HepG2 (cell line): ENCODE results near the gene RGL3. TPM values are rescaled to one million over a fixed set of nuclear protein-coding genes. Genes with fewer than 3 reads are reported as not detected.

Experiments used
- ATAC-seq: fragments of 200-7000 bp; cut with Tn5 transposase; 3 replicates; pipeline ENCODE4 v1.9.1; 2020; ENCODE audit warnings: mild to moderate bottlenecking, moderate library complexity
- BruUV-seq: library from RNA; stranded (reverse); fragments of 400-500 nt; replicated peaks from 2 replicates; lab custom pipeline; 2021; lab: Mats Ljungman, UMichigan
- CTCF ChIA-PET: fragments of 300-600 bp; formaldehyde crosslinking; extraction: SDS; loops from one replicate; lab custom pipeline; 2021; ENCODE audit warnings: low total read pairs, inconsistent platforms, low intra/inter-chr PET ratio; lab: Yijun Ruan, JAX
- POLR2A ChIA-PET: fragments of 350-600 bp; sonication (Branson Sonifier 250); formaldehyde crosslinking; loops from one replicate; lab custom pipeline; 2020; ENCODE audit warnings: antibody characterized with exemption, inconsistent platforms; lab: Yijun Ruan, JAX
- DNase-seq: peaks from one replicate; pipeline ENCODE4 v3.0.0-alpha.2; 2015; ENCODE audit warnings: low spot score
- FAIRE-seq: peaks from 3 replicates; lab custom pipeline; 2011; peaks lifted over from hg19 to GRCh38; lab: Jason Lieb, UNC
- H2AFZ ChIP-seq: one replicate; pipeline ENCODE4 v1.6.1; 2011; ENCODE audit warnings: low read length, inconsistent platforms
- H3K27ac ChIP-seq: fragments of 300-600 bp; 3 replicates; pipeline ENCODE4 v1.8.0; 2011; ENCODE audit warnings: mixed run types, mild to moderate bottlenecking, mixed read lengths, low read length, inconsistent platforms; ENCODE audit not compliant: insufficient read depth; ENCODE audit errors: extremely low read length
- H3K27me3 ChIP-seq, 2 experiments: fragments of 200-600 bp in 1 of 2; 2 replicates in 1 of 2; 3 replicates in 1 of 2; pipeline versions ENCODE4 v1.6.0 to v1.8.0; 2011; ENCODE audit warnings: low read length in 2 of 2, mild to moderate bottlenecking in 2 of 2, moderate library complexity in 2 of 2, inconsistent platforms in 1 of 2; ENCODE audit not compliant: insufficient read depth in 2 of 2, control insufficient read depth in 1 of 2
- H3K36me3 ChIP-seq, 2 experiments: fragments of 200-600 bp in 1 of 2; replicated peaks in 1 of 2; 2 replicates in 1 of 2; 3 replicates in 1 of 2; pipeline versions ENCODE4 v1.5.1 to v1.8.0; 2011; ENCODE audit warnings: low read length in 2 of 2, inconsistent platforms in 1 of 2; ENCODE audit not compliant: insufficient read depth in 2 of 2, control insufficient read depth in 1 of 2
- H3K4me1 ChIP-seq: 2 replicates; pipeline ENCODE4 v1.5.1; 2012; ENCODE audit warnings: low read length, inconsistent platforms; ENCODE audit not compliant: insufficient read depth
- H3K4me2 ChIP-seq: 2 replicates; pipeline ENCODE4 v1.6.0; 2011; ENCODE audit warnings: low read depth, low read length, inconsistent platforms
- H3K4me3 ChIP-seq, 3 experiments: fragments of 200-600 bp in 1 of 3; sonication (generic), shearing (Covaris generic) in 1 of 3; replicated peaks in 1 of 3; 2 replicates each; pipeline ENCODE4 v1.5.1; 2011 to 2016; ENCODE audit warnings: low read length in 3 of 3, inconsistent platforms in 2 of 3, low read depth in 2 of 3, mild to moderate bottlenecking in 2 of 3, control low read depth in 1 of 3, mixed read lengths in 1 of 3; ENCODE audit not compliant: insufficient read depth in 1 of 3
- H3K79me2 ChIP-seq: one replicate; pipeline ENCODE4 v1.6.1; 2011; ENCODE audit warnings: low read length, inconsistent platforms; ENCODE audit not compliant: insufficient read depth
- H3K9ac ChIP-seq: 2 replicates; pipeline ENCODE4 v1.6.0; 2011; ENCODE audit warnings: mild to moderate bottlenecking, low read depth, low read length, inconsistent platforms; ENCODE audit not compliant: insufficient read depth
- H3K9me3 ChIP-seq: 2 replicates; pipeline ENCODE4 v1.5.1; 2012; ENCODE audit warnings: mild to moderate bottlenecking, low read length
- H4K20me1 ChIP-seq: 2 replicates; pipeline ENCODE4 v1.6.0; 2011; ENCODE audit warnings: inconsistent platforms, mild to moderate bottlenecking, low read length, moderate library complexity; ENCODE audit not compliant: insufficient read depth
- BHLHE40 ChIP-seq: IDR thresholded peaks from 2 replicates; pipeline ENCODE4 v1.6.1; 2011; ENCODE audit warnings: low read length, improper control_type of control experiment
- HDAC1 ChIP-seq: sonication (generic); formaldehyde crosslinking; IDR thresholded peaks from 2 replicates; pipeline ENCODE4 v1.5.1; 2020; ENCODE audit warnings: mild to moderate bottlenecking, missing genetic modification reagents
- IRX3 ChIP-seq: sonication (generic); formaldehyde crosslinking; IDR thresholded peaks from 2 replicates; pipeline ENCODE4 v1.8.1; 2023; ENCODE audit warnings: mild to moderate bottlenecking, low read depth, missing genetic modification reagents, borderline replicate concordance
- LBX2 ChIP-seq: sonication (generic); formaldehyde crosslinking; IDR thresholded peaks from 2 replicates; pipeline ENCODE4 v1.5.0; 2020; ENCODE audit warnings: missing genetic modification reagents, mild to moderate bottlenecking, borderline replicate concordance
- MIXL1 ChIP-seq: IDR thresholded peaks from 2 replicates; pipeline ENCODE4 v1.6.1; 2016
- MLX ChIP-seq: IDR thresholded peaks from 2 replicates; pipeline ENCODE4 v1.6.1; 2016
- NR2F2 ChIP-seq: IDR thresholded peaks from 2 replicates; pipeline ENCODE4 v1.6.1; 2012; ENCODE audit warnings: low read depth, inconsistent platforms, borderline replicate concordance
- PAF1 ChIP-seq: IDR thresholded peaks from 2 replicates; pipeline ENCODE4 v1.6.1; 2016; ENCODE audit warnings: missing genetic modification reagents, missing compliant biosample characterization
- RBFOX2 ChIP-seq: fragments of 200-400 bp; formaldehyde crosslinking; IDR thresholded peaks from 2 replicates; pipeline ENCODE4 v1.6.1; 2017; ENCODE audit warnings: low read depth, mild to moderate bottlenecking, low read length
- SOX13 ChIP-seq, 3 experiments: fragments of 450-650 bp in 1 of 3; sonication (generic) in 1 of 3; formaldehyde crosslinking in 1 of 3; IDR thresholded peaks in 2 of 3; conservative IDR thresholded peaks in 1 of 3; 2 replicates each; pipeline versions ENCODE4 v1.5.0 to v1.6.1; 2016 to 2020; ENCODE audit warnings: antibody characterized with exemption in 1 of 3, mild to moderate bottlenecking in 1 of 3, missing compliant biosample characterization in 1 of 3, missing genetic modification reagents in 1 of 3, moderate library complexity in 1 of 3
- SUZ12 ChIP-seq: fragments of 150-350 bp; IDR thresholded peaks from 2 replicates; pipeline ENCODE4 v1.6.1; 2014; ENCODE audit warnings: low read depth, low read length
- ZFP37 ChIP-seq: sonication (generic); formaldehyde crosslinking; IDR thresholded peaks from 2 replicates; pipeline ENCODE4 v1.4.0; 2020; ENCODE audit warnings: missing genetic modification reagents, borderline replicate concordance
- ZFP90 ChIP-seq: sonication (generic); formaldehyde crosslinking; IDR thresholded peaks from 2 replicates; pipeline ENCODE4 v1.8.0; 2022; ENCODE audit warnings: missing genetic modification reagents, mild to moderate bottlenecking, inconsistent platforms, borderline replicate concordance
- ZMAT5 ChIP-seq: sonication (generic); formaldehyde crosslinking; IDR thresholded peaks from 2 replicates; pipeline ENCODE4 v1.5.0; 2020; ENCODE audit warnings: mild to moderate bottlenecking, low read depth, missing genetic modification reagents, borderline replicate concordance
- ZNF17 ChIP-seq: sonication (generic); formaldehyde crosslinking; IDR thresholded peaks from 2 replicates; pipeline ENCODE4 v1.5.0; 2020; ENCODE audit warnings: mild to moderate bottlenecking, missing genetic modification reagents
- ZNF18 ChIP-seq: sonication (generic); formaldehyde crosslinking; IDR thresholded peaks from 2 replicates; pipeline ENCODE4 v1.8.0; 2022; ENCODE audit warnings: mild to moderate bottlenecking, missing genetic modification reagents; ENCODE audit not compliant: insufficient replicate concordance
- ZNF431 ChIP-seq: sonication (generic); formaldehyde crosslinking; IDR thresholded peaks from 2 replicates; pipeline ENCODE4 v1.9.0; 2022; ENCODE audit warnings: missing genetic modification reagents, low read depth, mild to moderate bottlenecking, borderline replicate concordance
- ZNF749 ChIP-seq: sonication (generic); formaldehyde crosslinking; IDR thresholded peaks from 2 replicates; pipeline ENCODE4 v1.8.0; 2022; ENCODE audit warnings: mild to moderate bottlenecking, missing genetic modification reagents, moderate library complexity, borderline replicate concordance
- ZSCAN22 ChIP-seq: sonication (generic); formaldehyde crosslinking; IDR thresholded peaks from 2 replicates; pipeline ENCODE4 v1.4.0; 2020; ENCODE audit warnings: mild to moderate bottlenecking, missing genetic modification reagents
- WGBS: methylation state at CpG from one replicate; pipeline ENCODE4 v1.1.6; 2017; ENCODE audit warnings: low lambda C conversion rate; 5-methylcytosine and 5-hydroxymethylcytosine counted together
- in situ Hi-C: cut with HindIII; loops from 2 replicates; pipeline ENCODE4 v1.10.0; 2017; ENCODE audit warnings: low pct_unique_long_range_greater_than_20kb; ENCODE audit not compliant: extremely low pct_ligation_motif_present
- intact Hi-C: fragments of 100-400 bp; cut with micrococcal nuclease; formaldehyde crosslinking; loops from one replicate; pipeline ENCODE4 v1.10.0; 2022; ENCODE audit not compliant: unreplicated experiment
- polyA plus RNA-seq, 8 experiments: library from polyadenylated mRNA; depleted of rRNA in 3 of 8; stranded (reverse) in 7 of 8; unstranded in 1 of 8; fragments of >200 nt; fragmentation: Illumina TruSeq in 4 of 8; extraction: Trizol in 4 of 8; gene quantifications; 2 replicates each; pipeline versions ENCODE4 v1.2.1 to v1.2.3, GENCODE V29; 2011 to 2016; ENCODE audit warnings: low read depth in 4 of 8, missing spikeins in 1 of 8, mixed read lengths in 1 of 8; ENCODE audit not compliant: insufficient read depth in 1 of 8
- total RNA-seq, 5 experiments: library from RNA; depleted of rRNA; stranded (reverse); fragments of >200 nt; fragmentation: Illumina TruSeq; extraction: Trizol; gene quantifications; 2 replicates each; pipeline ENCODE4 v1.2.3, GENCODE V29; 2016; ENCODE audit warnings: low read depth in 1 of 5

Gene RGL3
- total and polyA plus RNA-seq, 2 of the 13 experiments (the other 11 are each of a cell fraction or from before 2014, with no cell fraction given), result 4.2 to 7.6 TPM

GRCh38 chr19:11370744-11371143 lies 48.4 kb downstream of the RGL3 start:
- peaks cover 9% of the 10 kb centered on the region for H3K79me2 ChIP-seq
- TF ChIP-seq LBX2, result no peak
- no peak for TF ChIP-seq ZNF431 (CRISPR knock-in tag)
- no peak for TF ChIP-seq ZSCAN22
- TF ChIP-seq MIXL1, result no peak
- no peak for TF ChIP-seq NR2F2
- no peak for TF ChIP-seq BHLHE40
- no peak for TF ChIP-seq ZMAT5 (CRISPR knock-in tag)
- no peak for TF ChIP-seq IRX3
- no peak for TF ChIP-seq MLX
- TF ChIP-seq ZNF18 (CRISPR knock-in tag), result no peak
- no peak for TF ChIP-seq SOX13 (IDR thresholded peaks at IDR 0.05)
- TF ChIP-seq SOX13 (CRISPR knock-in tag; conservative IDR thresholded peaks at IDR 0.05 in 1 of 2, IDR thresholded peaks at IDR 0.05 in 1 of 2), result no peak
- no peak for TF ChIP-seq ZFP90 (CRISPR knock-in tag)
- TF ChIP-seq ZFP37 (CRISPR knock-in tag), result no peak
- no peak for TF ChIP-seq RBFOX2
- no peak for TF ChIP-seq ZNF17
- no peak for TF ChIP-seq HDAC1 (CRISPR knock-in tag)
- no peak for TF ChIP-seq PAF1
- no peak for TF ChIP-seq SUZ12
- no peak for TF ChIP-seq ZNF749 (CRISPR knock-in tag)
- TF ChIP-seq, all 625 proteins: peak for 0
- no peak overlapping the region for H3K4me3 ChIP-seq
- DNase-seq (no peak), FAIRE-seq (no peak), ATAC-seq (no peak)
- no peak overlapping the region for H3K9ac ChIP-seq
- H3K36me3 ChIP-seq, result peaks cover 3 to 18% of the 10 kb centered on the region in 2 experiments; a peak in 3 of 5 replicates
- H2AFZ ChIP-seq, result no peak overlapping the region
- 94% methylated on average over 2 of the region's 2 CpGs for WGBS
- intact Hi-C loops (no loop called here), in situ Hi-C loops (no loop called here)
- BruUV-seq, result no TSS peak
- H3K4me2 ChIP-seq, result no peak overlapping the region
- ChIA-PET POLR2A (no interaction called here), CTCF (no interaction called here)
- H3K9me3 ChIP-seq, result no peaks in the 10 kb centered on the region
- peaks cover 17% of the 10 kb centered on the region for H3K4me1 ChIP-seq
- no peak overlapping the region for H3K27ac ChIP-seq
- no peaks in the 10 kb centered on the region; a peak in 1 of 5 replicates for H3K27me3 ChIP-seq
- H4K20me1 ChIP-seq, result no peaks in the 10 kb centered on the region
